22Rv1 (cell line): ENCODE measurements around the gene TMEM182.

ENCODE experiments used
- CTCF ChIP-seq: fragments of 450-650 bp; IDR thresholded peaks from 2 replicates; pipeline ENCODE4 v1.5.1; 2017; ENCODE audit warnings: mild to moderate bottlenecking
- ZFX ChIP-seq: fragments of 450-650 bp; IDR thresholded peaks from 2 replicates; pipeline ENCODE4 v1.6.1; 2017; ENCODE audit warnings: antibody characterized with exemption, borderline replicate concordance

- TF ChIP-seq CTCF (no peak), ZFX (no peak)
Observed at GRCh38 chr2:102815285-102815684, 53.5 kb downstream of the TMEM182 start.
